GM23248 (cell line): ENCODE results near the gene SCG3. TPM values are rescaled to one million over a fixed set of nuclear protein-coding genes. Genes with fewer than 3 reads are reported as not detected.

Experiments used
- DNase-seq: peaks from one replicate; pipeline ENCODE4 v3.0.0-alpha.2; 2015
- H2AFZ ChIP-seq: fragments of 200-600 bp; sonication (generic); 2 replicates; pipeline ENCODE4 v1.6.1; 2016; ENCODE audit warnings: antibody characterized with exemption
- H3F3A ChIP-seq: fragments of 200-600 bp; sonication (generic); 2 replicates; pipeline ENCODE4 v1.6.1; 2016; ENCODE audit warnings: mild to moderate bottlenecking, antibody characterized with exemption, mixed run types; ENCODE audit not compliant: insufficient read depth
- H3K27ac ChIP-seq: fragments of 200-600 bp; sonication (generic); 2 replicates; pipeline ENCODE4 v1.5.1; 2016; ENCODE audit warnings: mild to moderate bottlenecking
- H3K27me3 ChIP-seq: fragments of 200-600 bp; sonication (generic); replicated peaks from 2 replicates; pipeline ENCODE4 v1.6.1; 2016; ENCODE audit warnings: mild to moderate bottlenecking; ENCODE audit not compliant: insufficient read depth
- H3K36me3 ChIP-seq: fragments of 200-600 bp; sonication (generic); 2 replicates; pipeline ENCODE4 v1.6.1; 2016; ENCODE audit warnings: low read depth, mild to moderate bottlenecking
- H3K4me1 ChIP-seq: fragments of 200-600 bp; sonication (generic); 2 replicates; pipeline ENCODE4 v1.6.1; 2016; ENCODE audit warnings: mild to moderate bottlenecking; ENCODE audit not compliant: insufficient read depth
- H3K4me2 ChIP-seq: fragments of 200-600 bp; sonication (generic); one replicate; pipeline ENCODE4 v1.6.1; 2016; ENCODE audit warnings: mild to moderate bottlenecking; ENCODE audit not compliant: unreplicated experiment
- H3K4me3 ChIP-seq: fragments of 200-600 bp; sonication (generic); 2 replicates; pipeline ENCODE4 v1.5.1; 2016; ENCODE audit warnings: mild to moderate bottlenecking
- H3K79me2 ChIP-seq: fragments of 200-600 bp; sonication (generic); 2 replicates; pipeline ENCODE4 v1.6.1; 2016; ENCODE audit warnings: mild to moderate bottlenecking; ENCODE audit not compliant: insufficient read depth
- H3K9ac ChIP-seq: fragments of 200-600 bp; sonication (generic); 2 replicates; pipeline ENCODE4 v1.6.1; 2016; ENCODE audit warnings: mild to moderate bottlenecking
- H3K9me2 ChIP-seq: fragments of 200-600 bp; sonication (generic); 2 replicates; pipeline ENCODE4 v1.6.1; 2016; ENCODE audit warnings: mixed run types, mild to moderate bottlenecking, moderate library complexity; ENCODE audit not compliant: insufficient read depth
- H3K9me3 ChIP-seq: fragments of 200-600 bp; sonication (generic); one replicate; pipeline ENCODE4 v1.6.1; 2017; ENCODE audit warnings: low read depth
- H4K20me1 ChIP-seq: fragments of 200-600 bp; sonication (generic); 2 replicates; pipeline ENCODE4 v1.6.0; 2016; ENCODE audit not compliant: insufficient read depth
- EZH2 ChIP-seq: fragments of 200-600 bp; sonication (generic); IDR thresholded peaks from 2 replicates; pipeline ENCODE4 v1.6.1; 2018; ENCODE audit warnings: antibody characterized with exemption, mild to moderate bottlenecking; ENCODE audit not compliant: insufficient read depth, poor library complexity, severe bottlenecking
- EZH2phosphoT487 ChIP-seq: fragments of 200-600 bp; sonication (generic); IDR thresholded peaks from 2 replicates; pipeline ENCODE4 v1.6.1; 2018; ENCODE audit warnings: antibody characterized with exemption, moderate library complexity, mild to moderate bottlenecking, low read depth; ENCODE audit not compliant: insufficient read depth
- whole genome bisulfite sequencing, 2 experiments: methylation state at CpG; one replicate each; pipeline ENCODE4 v1.1.6; 2015 to 2017; ENCODE audit warnings: low lambda C conversion rate in 2 of 2, low coverage in 1 of 2; ENCODE audit errors: missing lambda C conversion rate in 2 of 2; 5-methylcytosine and 5-hydroxymethylcytosine counted together
- in situ Hi-C: fragments of 300-500 bp; cut with MboI; formaldehyde crosslinking; loops from 2 replicates; pipeline ENCODE4 v1.15.0; 2020
- polyA plus RNA-seq: library from polyadenylated mRNA; unstranded; fragments of >200 nt; fragmentation: Nextera tagmentation; extraction: Ambion mirVana; gene quantifications from 2 replicates; pipeline ENCODE4 v1.2.1, GENCODE V29; 2016
- total RNA-seq: library from RNA; depleted of rRNA; stranded (reverse); fragments of >200 nt; shearing (Covaris generic); gene quantifications from 2 replicates; pipeline ENCODE4 v1.2.3, GENCODE V29; 2014

The SCG3 gene
- total and polyA plus RNA-seq, 2 experiments from 2014 or later = not detected

- H3K27me3 ChIP-seq = no peaks in the 10 kb centered on the region
- in situ Hi-C loops = no loop called here
- H4K20me1 ChIP-seq = no peaks in the 10 kb centered on the region
- peaks cover 26% of the 10 kb centered on the region for H3K4me1 ChIP-seq
- no peak overlapping the region for H3K9ac ChIP-seq
- DNase-seq = peak; percentile 96
- H3K36me3 ChIP-seq = no peaks in the 10 kb centered on the region
- peaks cover 22% of the 10 kb centered on the region for H3F3A ChIP-seq
- WGBS, 2 experiments = 10 to 13% methylated on average over 5 of the region's 5 CpGs
- TF ChIP-seq EZH2phosphoT487 (no peak), EZH2 (no peak)
- no peaks in the 10 kb centered on the region for H3K79me2 ChIP-seq
- no peaks in the 10 kb centered on the region for H3K9me2 ChIP-seq
- H2AFZ ChIP-seq = no peak overlapping the region
- H3K4me3 ChIP-seq = no peak overlapping the region
- peak overlapping the region; percentile 28; the same call in 1 of the 2 replicates for H3K27ac ChIP-seq
- H3K9me3 ChIP-seq = no peaks in the 10 kb centered on the region
- peak overlapping the region; percentile 5 for H3K4me2 ChIP-seq
Measured at GRCh38 chr15:51726302-51727073, 45.2 kb downstream of the SCG3 start.

- Histone ChIP-seq H4K20me1 (no peaks in the 10 kb centered on the region), H3F3A (peaks cover 24% of the 10 kb centered on the region), H3K9me2 (no peaks in the 10 kb centered on the region), H2AFZ (no peak overlapping the region), H3K4me2 (no peak overlapping the region), H3K36me3 (no peaks in the 10 kb centered on the region), H3K9ac (no peak overlapping the region), H3K27me3 (no peaks in the 10 kb centered on the region), H3K4me1 (peaks cover 25% of the 10 kb centered on the region), H3K4me3 (no peak overlapping the region), H3K27ac (0 out of 2 replicates have a peak overlapping the region, but pooled peaks have one; percentile 28), H3K79me2 (no peaks in the 10 kb centered on the region), H3K9me3 (no peaks in the 10 kb centered on the region)
- in situ Hi-C loops = no loop called here
- TF ChIP-seq EZH2phosphoT487 = no peak
- TF ChIP-seq EZH2 = no peak
- 60 to 62% methylated on average over 4 of the region's 4 CpGs for WGBS, 2 experiments
- DNase-seq = peak; percentile 68
Measured at GRCh38 chr15:51727141-51727897, 46.0 kb downstream of the SCG3 start.

- Histone ChIP-seq H3K9ac (peak overlapping the region; percentile 30), H3K4me1 (peaks cover 23% of the 10 kb centered on the region), H3K4me3 (peak overlapping the region; percentile 44), H3F3A (peaks cover 20% of the 10 kb centered on the region), H3K36me3 (no peaks in the 10 kb centered on the region), H3K27ac (peak overlapping the region; percentile 20; the same call in 1 of the 2 replicates), H3K9me2 (no peaks in the 10 kb centered on the region), H3K79me2 (no peaks in the 10 kb centered on the region), H4K20me1 (no peaks in the 10 kb centered on the region), H3K27me3 (no peaks in the 10 kb centered on the region), H2AFZ (peak overlapping the region; percentile 60), H3K4me2 (peak overlapping the region; percentile 75), H3K9me3 (no peaks in the 10 kb centered on the region)
- 51 to 54% methylated on average over 5 of the region's 5 CpGs for WGBS, 2 experiments
- in situ Hi-C loops = no loop called here
- TF ChIP-seq EZH2phosphoT487 = no peak
- no peak for TF ChIP-seq EZH2
- DNase-seq = peak; percentile 50
Measured at GRCh38 chr15:51731549-51732267, 50.4 kb downstream of the SCG3 start.

- no peaks in the 10 kb centered on the region for H3K79me2 ChIP-seq
- no peaks in the 10 kb centered on the region for H3K27me3 ChIP-seq
- TF ChIP-seq EZH2 (no peak), EZH2phosphoT487 (no peak)
- WGBS, 2 experiments = 93 to 100% methylated on average over 2 of the region's 2 CpGs
- no peaks in the 10 kb centered on the region for H3K9me2 ChIP-seq
- no peak overlapping the region for H3K4me2 ChIP-seq
- no peaks in the 10 kb centered on the region for H3K9me3 ChIP-seq
- in situ Hi-C loops = no loop called here
- H3K27ac ChIP-seq = no peak overlapping the region
- peaks cover 12% of the 10 kb centered on the region for H3F3A ChIP-seq
- DNase-seq = no peak
- no peak overlapping the region for H3K9ac ChIP-seq
- H3K4me3 ChIP-seq = no peak overlapping the region
- H3K4me1 ChIP-seq = peaks cover 13% of the 10 kb centered on the region
- no peaks in the 10 kb centered on the region for H4K20me1 ChIP-seq
- H3K36me3 ChIP-seq = no peaks in the 10 kb centered on the region
- H2AFZ ChIP-seq = no peak overlapping the region
Measured at GRCh38 chr15:51732646-51733045, 51.3 kb downstream of the SCG3 start.
